CD4-positive, alpha-beta T cell treated with Interleukin-21 for 1 hour (primary cell): ENCODE data around the gene MCRIP2.

Experiments used
- DNase-seq: peaks from one replicate; pipeline ENCODE4 v3.0.0-alpha.2; 2020

Gene MCRIP2

DNA sequence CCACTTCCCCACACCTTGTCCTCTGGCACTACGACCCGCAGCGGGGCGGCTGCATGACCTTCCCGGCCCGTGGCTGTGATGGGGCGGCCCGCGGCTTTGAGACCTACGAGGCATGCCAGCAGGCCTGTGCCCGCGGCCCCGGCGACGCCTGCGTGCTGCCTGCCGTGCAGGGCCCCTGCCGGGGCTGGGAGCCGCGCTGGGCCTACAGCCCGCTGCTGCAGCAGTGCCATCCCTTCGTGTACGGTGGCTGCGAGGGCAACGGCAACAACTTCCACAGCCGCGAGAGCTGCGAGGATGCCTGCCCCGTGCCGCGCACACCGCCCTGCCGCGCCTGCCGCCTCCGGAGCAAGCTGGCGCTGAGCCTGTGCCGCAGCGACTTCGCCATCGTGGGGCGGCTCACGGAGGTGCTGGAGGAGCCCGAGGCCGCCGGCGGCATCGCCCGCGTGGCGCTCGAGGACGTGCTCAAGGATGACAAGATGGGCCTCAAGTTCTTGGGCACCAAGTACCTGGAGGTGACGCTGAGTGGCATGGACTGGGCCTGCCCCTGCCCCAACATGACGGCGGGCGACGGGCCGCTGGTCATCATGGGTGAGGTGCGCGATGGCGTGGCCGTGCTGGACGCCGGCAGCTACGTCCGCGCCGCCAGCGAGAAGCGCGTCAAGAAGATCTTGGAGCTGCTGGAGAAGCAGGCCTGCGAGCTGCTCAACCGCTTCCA, 8.1 kb upstream of the MCRIP2 start:
- DNase-seq: no peak

GRCh38 chr16:634051-634670, 7.5 kb upstream of the MCRIP2 start:
- no peak for DNase-seq

DNA sequence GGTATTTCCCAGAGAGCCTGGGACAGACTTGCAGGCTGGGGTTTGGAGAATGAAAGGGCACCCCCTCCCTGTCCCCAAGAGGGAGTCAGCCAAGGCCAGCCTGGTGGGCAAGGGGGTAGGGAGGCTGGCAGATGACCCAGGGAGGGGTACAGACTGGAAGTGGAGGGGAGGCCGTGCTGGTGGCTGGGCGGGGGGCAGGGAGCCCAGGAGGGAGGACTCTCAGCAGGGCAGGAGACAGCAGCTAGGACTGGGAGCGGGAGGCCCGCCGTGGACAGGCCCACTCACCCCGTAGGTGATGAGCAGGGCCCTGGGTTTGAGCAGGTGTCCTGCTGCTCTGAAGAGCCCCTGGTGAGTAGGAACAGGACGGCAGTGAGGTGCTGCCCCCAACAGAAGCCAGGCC, 6.6 kb upstream of the MCRIP2 start:
- DNase-seq: no peak

DNA sequence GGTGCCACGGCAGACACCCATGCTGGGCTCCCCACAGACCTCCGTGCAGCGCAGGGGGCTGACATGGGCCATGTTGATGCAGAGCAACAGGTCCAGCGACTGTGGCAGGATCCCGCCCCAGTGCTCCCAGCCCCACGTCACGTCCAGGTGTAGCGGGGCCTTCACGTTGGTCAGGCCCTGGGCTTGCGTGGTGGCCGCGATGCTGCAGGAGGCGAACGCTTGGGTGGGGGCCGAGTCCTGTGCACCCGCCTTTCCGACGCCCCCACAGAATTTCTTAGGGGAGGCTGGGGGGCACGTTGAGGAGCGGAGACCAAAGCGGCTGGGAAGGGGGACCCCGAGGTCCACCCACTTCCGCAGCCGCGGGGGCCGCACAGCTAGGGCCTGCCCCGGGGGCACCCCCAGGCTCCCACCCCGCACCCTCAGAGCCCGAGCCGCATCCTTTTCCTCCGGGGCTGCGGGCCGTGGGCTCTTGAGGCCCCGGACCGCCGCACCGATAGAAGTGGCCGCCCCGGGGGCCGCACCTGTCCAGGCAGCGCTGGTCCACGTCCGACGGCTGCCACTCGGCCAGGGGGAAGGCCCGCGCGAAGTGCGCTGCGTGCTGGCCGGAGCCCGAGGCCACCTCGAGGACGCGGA, 5.9 kb upstream of the MCRIP2 start:
- no peak for DNase-seq

GRCh38 chr16:636206-637080, 5.2 kb upstream of the MCRIP2 start, which contains the start of gene METTL26:
METTL26 (minus strand) TSS chr16:636305; CDS start chr16:636290, 15 bp downstream.
- peak; percentile 94 for DNase-seq

DNA sequence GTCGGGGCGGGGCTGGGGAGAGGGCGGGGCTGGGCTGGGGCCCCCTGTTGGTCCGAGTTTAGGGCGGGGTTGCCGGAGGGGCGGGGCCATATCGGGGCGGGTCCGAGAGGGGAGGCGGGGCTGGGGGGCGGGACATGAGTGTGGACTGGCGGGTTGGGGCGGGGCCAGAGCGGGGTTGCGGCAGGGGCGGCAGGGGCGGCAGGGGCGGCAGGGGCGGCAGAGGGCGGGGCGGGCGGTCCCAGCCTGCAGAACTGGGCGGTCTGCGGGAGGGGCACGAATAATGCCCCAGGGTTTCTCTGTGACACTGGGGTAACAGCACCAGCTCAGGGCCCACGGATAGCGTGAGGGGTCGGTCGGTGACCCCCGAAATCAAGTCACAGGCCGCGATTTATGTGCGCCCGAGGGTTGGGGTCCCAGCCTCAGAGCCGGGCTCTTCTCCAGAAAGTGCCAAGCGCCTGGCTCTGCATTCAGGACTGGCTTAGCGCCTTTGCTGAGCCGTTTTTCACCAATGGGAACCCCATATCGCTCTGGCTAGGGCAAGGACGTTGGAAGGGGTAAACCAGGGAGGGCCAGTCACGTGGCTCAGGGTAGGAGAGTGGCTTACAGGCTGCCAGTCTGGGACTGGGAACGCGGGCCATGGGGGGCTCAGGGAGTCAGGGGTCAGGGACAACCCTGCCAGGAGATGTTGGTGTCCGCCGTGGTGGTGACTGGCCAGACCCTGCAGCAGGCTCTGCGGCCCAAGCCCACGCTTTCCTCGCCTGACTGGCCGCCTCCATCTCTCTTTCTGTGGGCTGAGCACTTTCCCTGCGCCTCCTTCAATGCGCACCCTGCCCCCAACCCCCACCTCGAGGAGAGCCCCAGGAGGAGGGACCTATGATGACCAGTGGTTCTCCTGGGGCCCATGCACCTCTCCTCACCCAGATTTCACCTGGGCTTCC, 4.3 kb upstream of the MCRIP2 start:
- DNase-seq: peak; percentile 89

DNA sequence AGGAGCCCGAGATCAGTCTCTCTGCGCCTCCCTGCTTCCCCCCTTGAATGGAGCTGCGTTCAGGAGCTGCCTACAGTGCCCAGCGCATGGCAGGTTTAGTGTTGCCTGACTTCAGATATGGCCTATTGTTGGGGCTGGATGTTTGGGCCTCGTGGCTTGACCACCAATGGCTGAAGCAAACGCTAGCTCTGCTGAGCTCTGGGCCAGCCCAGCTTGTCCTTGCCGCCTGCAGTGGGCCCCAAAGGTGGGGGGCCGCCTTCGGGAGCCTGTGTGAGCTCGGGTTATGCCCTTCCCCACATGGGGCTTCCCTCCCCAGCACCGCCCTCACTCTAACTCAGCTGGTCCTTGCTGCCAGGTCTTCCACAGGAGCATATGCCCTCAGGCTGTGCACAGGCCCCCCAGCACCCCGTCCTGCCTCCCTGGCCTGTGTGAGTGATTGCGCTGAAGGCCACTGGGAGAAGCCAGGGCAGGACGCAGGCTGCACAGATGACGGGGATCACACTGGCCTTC, 3.5 kb upstream of the MCRIP2 start:
- no peak for DNase-seq

GRCh38 chr16:638836-639235, 2.8 kb upstream of the MCRIP2 start:
- no peak for DNase-seq

DNA sequence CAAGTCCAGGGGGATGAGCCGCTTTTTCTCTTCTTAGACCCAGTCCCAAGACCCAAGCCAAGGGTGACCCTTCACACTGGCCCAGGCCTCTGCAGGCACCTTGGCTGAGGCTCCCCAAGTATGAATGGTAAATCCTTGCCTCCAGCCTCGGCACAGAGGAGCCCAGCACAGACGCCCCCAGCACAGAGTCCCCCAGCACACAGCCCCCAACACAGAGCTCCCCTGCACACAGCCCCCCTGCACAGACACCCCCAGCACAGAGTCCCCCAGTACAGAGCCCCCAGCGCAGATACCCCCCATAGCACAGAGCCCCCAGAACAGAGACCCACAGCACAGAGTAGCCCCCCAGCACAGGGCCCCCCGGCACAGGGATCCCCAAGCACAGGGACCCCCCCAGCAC, 1.0 kb upstream of the MCRIP2 start:
- DNase-seq: no peak

DNA sequence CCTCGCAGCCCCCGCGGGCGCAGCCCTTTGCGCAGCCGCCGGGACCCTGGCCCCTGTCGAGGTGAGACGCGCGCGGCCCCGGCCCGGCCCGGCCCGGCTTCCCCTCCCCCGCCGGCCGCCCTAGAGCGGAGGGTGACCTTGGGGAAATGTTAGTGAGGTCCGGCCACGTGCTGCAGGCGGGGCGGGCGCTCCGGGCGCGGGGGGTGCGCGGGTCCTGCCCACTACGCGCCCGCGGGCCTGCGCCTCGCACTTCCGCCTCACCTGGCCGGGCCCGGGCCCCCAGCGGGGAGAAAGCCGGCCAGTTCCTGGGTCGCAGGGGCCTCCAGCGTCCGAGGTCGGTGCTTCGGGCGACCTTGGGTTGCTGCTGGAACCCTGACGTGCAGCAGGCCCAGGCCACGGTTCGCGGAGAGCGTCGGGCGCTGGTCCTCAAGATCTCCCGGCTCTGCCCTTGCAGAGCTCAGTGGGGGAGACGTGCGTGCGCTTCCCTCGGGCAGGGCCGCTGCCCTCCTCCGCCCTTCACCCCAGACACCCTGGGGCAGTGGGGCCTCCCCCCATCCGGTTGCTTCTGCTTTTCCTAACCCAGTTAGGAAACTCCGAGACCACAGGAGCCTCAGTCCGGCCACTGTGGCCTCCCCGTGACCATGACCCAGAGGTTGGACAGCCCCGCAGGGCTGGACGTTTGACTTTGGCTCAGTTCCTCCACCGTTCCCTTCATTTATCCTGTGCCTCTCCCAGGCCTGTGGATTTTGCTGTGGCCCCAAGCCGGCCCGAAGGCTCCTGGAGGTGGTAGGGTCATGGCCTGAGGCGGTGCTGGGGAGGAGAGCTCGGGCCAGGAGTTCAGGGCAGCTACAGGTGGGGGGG, 791 bp downstream of the MCRIP2 start:
- DNase-seq: peak; percentile 33

DNA sequence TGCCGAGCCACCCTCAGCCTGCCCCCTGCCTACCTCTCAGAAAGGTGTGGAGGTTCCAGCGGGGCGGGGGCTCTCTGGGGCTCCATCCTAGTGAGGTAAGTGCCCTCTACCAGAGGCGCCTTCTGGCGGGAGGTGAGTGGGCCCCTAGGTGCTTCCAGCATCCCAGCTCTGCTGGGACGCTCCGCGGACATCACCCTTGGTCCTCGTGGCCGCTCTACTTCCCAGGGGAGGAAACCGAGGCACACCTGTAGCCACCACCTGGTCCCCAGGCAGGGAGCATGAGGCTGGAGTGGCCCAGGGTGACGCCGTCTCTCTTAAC, 1.4 kb downstream of the MCRIP2 start:
- DNase-seq: no peak

GRCh38 chr16:644556-644955, 2.9 kb downstream of the MCRIP2 start:
- no peak for DNase-seq

GRCh38 chr16:645852-646678, 4.4 kb downstream of the MCRIP2 start:
- no peak for DNase-seq

- DNase-seq: no peak
Observed at GRCh38 chr16:646679-647172, 5.1 kb downstream of the MCRIP2 start.

DNA sequence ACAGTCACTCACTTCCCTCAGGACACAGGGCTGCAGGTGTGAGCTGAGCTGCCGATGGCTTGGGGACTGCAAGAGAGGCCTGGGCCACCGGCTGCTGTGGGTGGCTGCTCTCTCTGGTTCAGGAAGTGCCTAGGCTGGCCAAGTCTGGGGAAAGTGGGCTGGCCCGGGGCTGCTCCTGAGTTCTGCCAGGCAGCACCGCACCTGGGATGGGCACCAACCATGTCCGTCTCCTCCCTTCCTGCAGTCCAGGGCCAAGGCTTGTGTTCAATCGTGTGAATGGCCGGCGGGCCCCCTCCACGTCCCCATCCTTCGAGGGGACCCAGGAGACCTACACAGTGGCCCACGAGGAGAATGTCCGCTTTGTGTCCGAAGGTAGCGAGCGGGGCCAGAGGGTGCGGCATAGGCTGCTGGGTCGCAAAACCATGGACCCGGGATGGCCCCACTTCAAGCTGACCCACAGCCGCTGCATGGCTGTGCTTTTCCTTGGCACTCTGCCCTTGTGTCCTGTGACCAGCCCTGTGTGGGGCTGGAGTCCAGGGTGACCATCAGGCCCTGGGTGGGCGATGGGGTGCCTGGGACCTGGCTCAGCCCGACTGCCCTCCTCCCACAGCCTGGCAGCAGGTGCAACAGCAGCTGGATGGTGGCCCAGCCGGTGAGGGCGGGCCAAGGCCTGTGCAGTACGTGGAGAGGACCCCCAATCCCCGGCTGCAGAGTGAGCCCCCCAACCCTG, 5.7 kb downstream of the MCRIP2 start:
- no peak for DNase-seq

DNA sequence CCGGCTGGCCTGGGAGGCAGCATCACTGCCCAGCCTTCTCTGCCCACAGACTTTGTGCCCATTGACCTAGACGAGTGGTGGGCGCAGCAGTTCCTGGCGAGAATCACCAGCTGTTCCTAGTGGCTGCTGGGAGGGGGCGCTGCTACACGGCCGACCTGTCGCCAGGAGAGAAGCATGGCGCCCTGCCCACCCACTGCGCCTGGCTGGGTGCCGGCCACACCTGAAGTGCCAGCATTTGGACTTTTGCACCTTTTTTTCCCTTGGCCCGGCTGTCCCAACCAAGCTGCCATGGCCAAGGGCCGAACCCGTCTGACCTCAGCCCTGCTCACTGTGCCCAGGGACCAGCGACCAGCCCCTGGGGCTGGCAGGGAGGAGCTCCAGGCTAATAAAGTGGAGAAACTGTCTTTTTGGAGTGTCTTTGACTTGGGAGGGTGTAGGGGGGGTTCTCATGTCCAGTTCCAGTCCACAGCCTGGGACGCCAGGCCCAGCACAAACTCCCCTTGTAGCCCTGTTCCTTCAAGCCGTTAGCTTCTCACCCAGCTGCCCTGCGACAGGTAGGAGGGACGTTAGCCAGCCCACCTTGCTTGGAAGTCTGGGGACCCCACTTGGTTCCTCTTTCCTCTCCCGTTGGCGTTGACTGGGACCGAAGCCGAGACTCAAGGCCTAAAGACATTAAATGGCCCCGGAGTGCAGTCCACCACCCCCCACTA, 6.6 kb downstream of the MCRIP2 start:
- DNase-seq: peak; percentile 40

GRCh38 chr16:648781-649589, 7.4 kb downstream of the MCRIP2 start, which contains the start of gene WDR90:
WDR90 (plus strand) TSS chr16:649365; CDS start chr16:649417, 52 bp downstream.
- peak; percentile 90 for DNase-seq
